GM23338 (cell line): Measurements from ENCODE around the gene NLRC3. TPM values are rescaled to one million over a fixed set of nuclear protein-coding genes. Genes with fewer than 3 reads are reported as not detected.

ENCODE experiments used
- ATAC-seq: fragments of 200-7000 bp; cut with Tn5 transposase; 3 replicates; pipeline ENCODE4 v1.9.1; 2020
- DNase-seq: peaks from one replicate; pipeline ENCODE4 v3.0.0-alpha.2; 2015; ENCODE audit warnings: low spot score
- H2AFZ ChIP-seq: fragments of 200-600 bp; sonication (generic); 2 replicates; pipeline ENCODE4 v1.8.0; 2016; ENCODE audit warnings: antibody characterized with exemption, mild to moderate bottlenecking, moderate library complexity
- H3F3A ChIP-seq: fragments of 200-600 bp; sonication (generic); replicated peaks from 2 replicates; pipeline ENCODE4 v1.8.0; 2017; ENCODE audit warnings: antibody characterized with exemption, mixed run types, low read depth
- H3K27ac ChIP-seq: fragments of 200-600 bp; sonication (generic); 2 replicates; pipeline ENCODE4 v1.6.1; 2016; ENCODE audit warnings: low read depth
- H3K27me3 ChIP-seq: fragments of 200-600 bp; sonication (generic); 2 replicates; pipeline ENCODE4 v1.8.0; 2016; ENCODE audit warnings: mild to moderate bottlenecking, mixed run types, moderate library complexity; ENCODE audit not compliant: insufficient read depth
- H3K36me3 ChIP-seq: fragments of 200-600 bp; sonication (generic); 2 replicates; pipeline ENCODE4 v1.8.0; 2016; ENCODE audit warnings: mild to moderate bottlenecking; ENCODE audit not compliant: insufficient read depth
- H3K4me1 ChIP-seq: fragments of 200-600 bp; sonication (generic); 2 replicates; pipeline ENCODE4 v1.8.0; 2016; ENCODE audit warnings: mild to moderate bottlenecking, moderate library complexity; ENCODE audit not compliant: insufficient read depth
- H3K4me2 ChIP-seq: fragments of 200-600 bp; sonication (generic); 2 replicates; pipeline ENCODE4 v1.7.1; 2017; ENCODE audit warnings: mixed run types
- H3K4me3 ChIP-seq: fragments of 200-600 bp; sonication (generic); 2 replicates; pipeline ENCODE4 v1.6.1; 2016; ENCODE audit warnings: mixed run types
- H3K79me2 ChIP-seq: fragments of 200-600 bp; sonication (generic); replicated peaks from 2 replicates; pipeline ENCODE4 v1.8.0; 2017; ENCODE audit warnings: mild to moderate bottlenecking; ENCODE audit not compliant: insufficient read depth
- H3K9me2 ChIP-seq: fragments of 200-600 bp; sonication (generic); 2 replicates; pipeline ENCODE4 v1.8.0; 2017; ENCODE audit not compliant: insufficient read depth
- H4K20me1 ChIP-seq: fragments of 200-600 bp; sonication (generic); replicated peaks from 2 replicates; pipeline ENCODE4 v1.8.0; 2017; ENCODE audit warnings: mild to moderate bottlenecking; ENCODE audit not compliant: insufficient read depth
- H3K27ac Mint-ChIP-seq: 2 replicates; pipeline ENCODE4 v1.8.0; 2020; ENCODE audit warnings: inconsistent platforms, mild to moderate bottlenecking, moderate library complexity, mixed read lengths
- H3K27me3 Mint-ChIP-seq: 3 replicates; pipeline ENCODE4 v1.8.0; 2022; ENCODE audit warnings: low read depth, mild to moderate bottlenecking, moderate library complexity, mixed read lengths, inconsistent platforms; ENCODE audit not compliant: insufficient read depth, poor library complexity
- H3K36me3 Mint-ChIP-seq: 3 replicates; pipeline ENCODE4 v1.8.0; 2021; ENCODE audit warnings: low read depth, mild to moderate bottlenecking, inconsistent platforms, moderate library complexity, mixed read lengths
- H3K4me1 Mint-ChIP-seq: 3 replicates; pipeline ENCODE4 v1.8.0; 2020; ENCODE audit warnings: mild to moderate bottlenecking, inconsistent platforms, mixed read lengths
- H3K4me3 Mint-ChIP-seq: 3 replicates; pipeline ENCODE4 v1.8.0; 2021; ENCODE audit warnings: moderate library complexity, mild to moderate bottlenecking, inconsistent platforms, mixed read lengths
- H3K9me3 Mint-ChIP-seq: 3 replicates; pipeline ENCODE4 v1.8.0; 2020; ENCODE audit warnings: moderate library complexity, mild to moderate bottlenecking, inconsistent platforms, mixed read lengths
- CREB1 ChIP-seq: fragments of 250-450 bp; sonication (Bioruptor Pico); IDR thresholded peaks from 2 replicates; pipeline ENCODE4 v1.5.0; 2020; ENCODE audit warnings: low read depth, mild to moderate bottlenecking, moderate library complexity
- CTCF ChIP-seq, 2 experiments: fragments of 200-600 bp in 1 of 2; sonication (generic) in 1 of 2; conservative IDR thresholded peaks; 2 replicates each; pipeline versions ENCODE4 v1.5.1 to v1.6.1; 2016 to 2017; ENCODE audit warnings: antibody characterized with exemption in 2 of 2, low read depth in 2 of 2, mild to moderate bottlenecking in 2 of 2, moderate library complexity in 1 of 2
- ETS1 ChIP-seq: IDR thresholded peaks from 2 replicates; pipeline ENCODE4 v1.6.1; 2016; ENCODE audit warnings: antibody characterized with exemption
- EZH2 ChIP-seq: fragments of 200-600 bp; sonication (generic); IDR thresholded peaks from one replicate; pipeline ENCODE4 v1.8.0; 2017; ENCODE audit warnings: antibody characterized with exemption, mild to moderate bottlenecking, low read depth; ENCODE audit not compliant: unreplicated experiment
- EZH2phosphoT487 ChIP-seq: fragments of 200-600 bp; sonication (generic); IDR thresholded peaks from one replicate; pipeline ENCODE4 v1.8.1; 2018; ENCODE audit warnings: antibody characterized with exemption; ENCODE audit not compliant: unreplicated experiment
- JUNB ChIP-seq: IDR thresholded peaks from one replicate; pipeline ENCODE4 v1.6.1; 2016; ENCODE audit warnings: antibody characterized with exemption; ENCODE audit not compliant: unreplicated experiment
- POLR2AphosphoS5 ChIP-seq: IDR thresholded peaks from 2 replicates; pipeline ENCODE4 v1.6.1; 2016; ENCODE audit warnings: antibody characterized with exemption, low read depth
- REST ChIP-seq: IDR thresholded peaks from one replicate; pipeline ENCODE4 v1.6.1; 2018; ENCODE audit warnings: antibody characterized with exemption; ENCODE audit not compliant: unreplicated experiment
- STAT1 ChIP-seq: IDR thresholded peaks from one replicate; pipeline ENCODE4 v1.6.1; 2016; ENCODE audit warnings: antibody characterized with exemption; ENCODE audit not compliant: unreplicated experiment
- ZNF114 ChIP-seq: fragments of 250-450 bp; sonication (Bioruptor Pico); IDR thresholded peaks from 2 replicates; pipeline ENCODE4 v1.5.0; 2020; ENCODE audit warnings: mild to moderate bottlenecking, moderate library complexity
- ZNF331 ChIP-seq: fragments of 250-450 bp; sonication (Bioruptor Pico); IDR thresholded peaks from 2 replicates; pipeline ENCODE4 v1.5.0; 2020; ENCODE audit warnings: low read depth, mild to moderate bottlenecking, moderate library complexity
- ZNF462 ChIP-seq: fragments of 250-450 bp; sonication (Bioruptor Pico); IDR thresholded peaks from 2 replicates; pipeline ENCODE4 v1.5.0; 2020; ENCODE audit warnings: mild to moderate bottlenecking, moderate library complexity
- polyA plus RNA-seq: library from polyadenylated mRNA; unstranded; fragments of >200 nt; fragmentation: Nextera tagmentation; extraction: Ambion mirVana; gene quantifications from 2 replicates; pipeline ENCODE4 v1.2.1, GENCODE V29; 2016
- total RNA-seq: library from RNA; depleted of rRNA; stranded (reverse); fragments of >200 nt; shearing (Covaris generic); gene quantifications from 2 replicates; pipeline ENCODE4 v1.2.3, GENCODE V29; 2014

NLRC3 gene
- total and polyA plus RNA-seq, 2 experiments from 2014 or later: 0.11 to 0.49 TPM

- TF ChIP-seq ETS1: no peak
Observed at GRCh38 chr16:3498988-3499387, 78.2 kb downstream of the NLRC3 start (continued).

- H3K4me2 ChIP-seq: no peak overlapping the region
- H3K9me2 ChIP-seq: no peaks in the 10 kb centered on the region
- Mint-ChIP-seq H3K27me3 (peaks cover 7% of the 10 kb centered on the region), H3K9me3 (no peaks in the 10 kb centered on the region), H3K4me1 (peaks cover 10% of the 10 kb centered on the region), H3K27ac (no peak overlapping the region), H3K36me3 (no peaks in the 10 kb centered on the region), H3K4me3 (no peak overlapping the region)
- H3K4me3 ChIP-seq: no peak overlapping the region
- no peaks in the 10 kb centered on the region; the same call in 1 of the 2 replicates for H3K4me1 ChIP-seq
- no peak overlapping the region for H2AFZ ChIP-seq
- no peaks in the 10 kb centered on the region for H3K36me3 ChIP-seq
- H4K20me1 ChIP-seq: no peaks in the 10 kb centered on the region
- no peak for ATAC-seq
- no peaks in the 10 kb centered on the region for H3K79me2 ChIP-seq
- no peak overlapping the region for H3K27ac ChIP-seq
- no peak for DNase-seq
- peaks cover 12% of the 10 kb centered on the region; the same call in 1 of the 2 replicates for H3F3A ChIP-seq
- no peaks in the 10 kb centered on the region for H3K27me3 ChIP-seq
- no peak for TF ChIP-seq STAT1
- no peak for TF ChIP-seq ZNF331 (CRISPR knock-in tag)
- TF ChIP-seq CTCF (conservative IDR thresholded peaks at IDR 0.05; ENCODE audit: low read depth in 2 of 2): no peak
- no peak for TF ChIP-seq JUNB
- TF ChIP-seq EZH2: no peak
- TF ChIP-seq ZNF114: no peak
- no peak for TF ChIP-seq ZNF462
- no peak for TF ChIP-seq REST
- TF ChIP-seq CREB1: no peak
- TF ChIP-seq POLR2AphosphoS5: no peak
- no peak for TF ChIP-seq EZH2phosphoT487
- TF ChIP-seq ETS1: no peak
Observed at GRCh38 chr16:3497771-3498170, 79.4 kb downstream of the NLRC3 start.
